Prostate gland (tissue), 2 donors: ENCODE data around the gene CBR1. TPM values are rescaled to one million over a fixed set of nuclear protein-coding genes. Genes with fewer than 3 reads are reported as not detected.

Experiments used
- DNase-seq: peaks from one replicate; pipeline ENCODE4 v3.0.0-alpha.2; 2019; ENCODE audit warnings: low spot score
- H3K27ac ChIP-seq, 2 donors: fragments of 200-600 bp; sonication (generic); 2 replicates each; pipeline ENCODE4 v1.5.1; 2017 to 2019
- H3K27me3 ChIP-seq: fragments of 200-600 bp; sonication (generic); replicated peaks from 2 replicates; pipeline ENCODE4 v1.5.1; 2019; ENCODE audit not compliant: insufficient read depth
- H3K36me3 ChIP-seq, 2 donors: fragments of 200-600 bp; sonication (generic); 1 replicate in 1 of 2; 2 replicates in 1 of 2; pipeline versions ENCODE4 v1.5.1 to v1.8.1; 2017 to 2019
- H3K4me1 ChIP-seq: fragments of 200-600 bp; sonication (generic); replicated peaks from 2 replicates; pipeline ENCODE4 v1.5.1; 2019
- H3K4me3 ChIP-seq, 2 donors: fragments of 200-600 bp; sonication (generic); 2 replicates each; pipeline ENCODE4 v1.5.1; 2017 to 2019
- H3K9me3 ChIP-seq: fragments of 200-600 bp; sonication (generic); 2 replicates; pipeline ENCODE4 v1.5.1; 2017
- POLR2A ChIP-seq: fragments of 450-650 bp; IDR thresholded peaks from one replicate; pipeline ENCODE4 v1.6.1; 2016; ENCODE audit warnings: antibody characterized with exemption, mild to moderate bottlenecking
- POLR2AphosphoS5 ChIP-seq: sonication (generic); formaldehyde crosslinking; IDR thresholded peaks from one replicate; pipeline ENCODE4 v1.6.1; 2017; ENCODE audit warnings: antibody characterized with exemption
- WGBS: methylation state at CpG from one replicate; pipeline ENCODE4 v1.1.5; 2018; 5-methylcytosine and 5-hydroxymethylcytosine counted together
- intact Hi-C: fragments of 100-400 bp; cut with DNase I; formaldehyde crosslinking; loops from one replicate; pipeline ENCODE4 v1.14.2; 2022
- small RNA-seq, 2 donors: library from RNA; depleted of rRNA; stranded (forward); fragments of <200 nt; gene quantifications; one replicate each; pipeline ENCODE3, GENCODE V24; 2016
- total RNA-seq, 2 donors: library from RNA; depleted of rRNA; stranded (reverse); fragments of >200 nt; gene quantifications; one replicate each; pipeline ENCODE4 v1.1.0, GENCODE V29; 2016
- TF ChIP-seq, protein P1 (sequence below), 4 experiments: fragments of 200-600 bp in 2 of 4; fragments of 450-650 bp in 2 of 4; sonication (generic) in 2 of 4; IDR thresholded peaks; 1 replicate in 3 of 4; 2 replicates in 1 of 4; pipeline ENCODE4 v1.5.1; 2016 to 2019; ENCODE audit warnings: antibody characterized with exemption in 4 of 4, mild to moderate bottlenecking in 2 of 4, moderate library complexity in 2 of 4

CBR1 gene
- total RNA-seq, 2 donors from 2014 or later = 200 to 571 TPM

- Histone ChIP-seq H3K4me1 (no peaks in the 10 kb centered on the region), H3K36me3 (no peaks in the 10 kb centered on the region), H3K4me3 (no peak overlapping the region), H3K9me3 (no peaks in the 10 kb centered on the region), H3K27ac (no peak overlapping the region), H3K27me3 (no peaks in the 10 kb centered on the region)
- DNase-seq = no peak
- TF ChIP-seq POLR2AphosphoS5 (no peak), POLR2A (no peak)
- TF ChIP-seq, protein P1, sequence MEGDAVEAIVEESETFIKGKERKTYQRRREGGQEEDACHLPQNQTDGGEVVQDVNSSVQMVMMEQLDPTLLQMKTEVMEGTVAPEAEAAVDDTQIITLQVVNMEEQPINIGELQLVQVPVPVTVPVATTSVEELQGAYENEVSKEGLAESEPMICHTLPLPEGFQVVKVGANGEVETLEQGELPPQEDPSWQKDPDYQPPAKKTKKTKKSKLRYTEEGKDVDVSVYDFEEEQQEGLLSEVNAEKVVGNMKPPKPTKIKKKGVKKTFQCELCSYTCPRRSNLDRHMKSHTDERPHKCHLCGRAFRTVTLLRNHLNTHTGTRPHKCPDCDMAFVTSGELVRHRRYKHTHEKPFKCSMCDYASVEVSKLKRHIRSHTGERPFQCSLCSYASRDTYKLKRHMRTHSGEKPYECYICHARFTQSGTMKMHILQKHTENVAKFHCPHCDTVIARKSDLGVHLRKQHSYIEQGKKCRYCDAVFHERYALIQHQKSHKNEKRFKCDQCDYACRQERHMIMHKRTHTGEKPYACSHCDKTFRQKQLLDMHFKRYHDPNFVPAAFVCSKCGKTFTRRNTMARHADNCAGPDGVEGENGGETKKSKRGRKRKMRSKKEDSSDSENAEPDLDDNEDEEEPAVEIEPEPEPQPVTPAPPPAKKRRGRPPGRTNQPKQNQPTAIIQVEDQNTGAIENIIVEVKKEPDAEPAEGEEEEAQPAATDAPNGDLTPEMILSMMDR (IDR thresholded peaks at IDR 0.05) = no peak
- intact Hi-C loops = no loop called here
- 67% methylated on average over 7 of the region's 7 CpGs for WGBS
Measured at GRCh38 chr21:36120304-36120888, 50.6 kb downstream of the CBR1 start.

Small RNAs within 50 kb of the gene (small RNA-seq; reads per million reads assigned to genes)
- 0 reads per million in 2 donors for gene RNU6-992P

Other genes with a start within 250 kb of the CBR1 start
- gene SETD4, start 9.5 kb upstream of the CBR1 start, total RNA-seq = 10 to 100 TPM; 19.8 to 36.3 TPM
- 10 to 100 TPM; 18.5 to 41.2 TPM for gene CBR3, start 65.1 kb downstream of the CBR1 start, total RNA-seq
- gene DOP1B, start 86.8 kb downstream of the CBR1 start, total RNA-seq = 10 to 100 TPM; 28.4 to 93.3 TPM